ENCODE measurements around the gene SETD3. TPM values are rescaled to one million over a fixed set of nuclear protein-coding genes. Genes with fewer than 3 reads are reported as not detected.

The SETD3 gene
- total and polyA plus RNA-seq, 2 of the 8 experiments (the other 6 are each of a cell fraction or from before 2014, with no cell fraction given): 24.0 to 64.0 TPM

GRCh38 chr14:99419905-99420304 is 60.8 kb downstream of the SETD3 start:
- H2BK120ac ChIP-seq (replicated peaks; ENCODE audit: low read depth, low read length): no peak overlapping the region
- DNase-seq (ENCODE audit: low read depth in 1 of 2, low spot score in 2 of 2) (no peak), FAIRE-seq (no peak)
- H3K36me3 ChIP-seq (ENCODE audit: control insufficient read depth in 2 of 4, insufficient read depth in 4 of 4, low read length in 3 of 4): no peaks in the 10 kb centered on the region
- H3K4me2 ChIP-seq (ENCODE audit: insufficient read depth in 1 of 2, low read depth in 2 of 2, low read length in 2 of 2): no peak overlapping the region; a peak in 1 of 4 replicates
- H3K18ac ChIP-seq (ENCODE audit: extremely low read depth, low read length): no peak overlapping the region
- H3K56ac ChIP-seq (replicated peaks; ENCODE audit: insufficient read length, low read depth, low read length): no peak overlapping the region
- no peaks in the 10 kb centered on the region for H3K27me3 ChIP-seq (replicated peaks in 1 of 4; ENCODE audit: control insufficient read depth in 3 of 4, extremely low read depth in 1 of 4, insufficient read depth in 3 of 4, low read length in 3 of 4)
- H2BK12ac ChIP-seq (ENCODE audit: low read depth, low read length): no peak overlapping the region
- H3K4ac ChIP-seq (replicated peaks; ENCODE audit: insufficient read length, low read depth, low read length): no peak overlapping the region
- no peak overlapping the region for H4K91ac ChIP-seq (replicated peaks; ENCODE audit: insufficient read length, low read length)
- peak overlapping the region; percentile 46; the same call in 1 of the 2 replicates for H2BK5ac ChIP-seq (ENCODE audit: low read depth, low read length)
- no peak overlapping the region for H4K8ac ChIP-seq (ENCODE audit: extremely low read depth, insufficient read depth, low read length)
- H3K9ac ChIP-seq (replicated peaks in 1 of 4; ENCODE audit: extremely low read depth in 1 of 4, low read depth in 3 of 4, low read length in 3 of 4): no peak overlapping the region
- H3K14ac ChIP-seq (ENCODE audit: insufficient read length): no peak overlapping the region
- peaks cover 0 to 9% of the 10 kb centered on the region in 2 experiments; a peak in 1 of 4 replicates for H3K79me2 ChIP-seq (ENCODE audit: control insufficient read depth in 1 of 2, insufficient read depth in 2 of 2, low read length in 2 of 2)
- no peak overlapping the region for H2BK20ac ChIP-seq (ENCODE audit: low read length)
- H3K23me2 ChIP-seq (ENCODE audit: low read depth, low read length): no peaks in the 10 kb centered on the region
- peaks cover 0 to 1% of the 10 kb centered on the region in 2 experiments for H4K20me1 ChIP-seq (replicated peaks in 1 of 2; ENCODE audit: control insufficient read depth in 1 of 2, insufficient read depth in 2 of 2, low read length in 2 of 2)
- H4K5ac ChIP-seq (ENCODE audit: insufficient read length, low read depth, low read length): no peak overlapping the region
- H3K9me3 ChIP-seq (ENCODE audit: insufficient read depth in 2 of 2, low read depth in 1 of 2, low read length in 1 of 2): no peaks in the 10 kb centered on the region
- 93% methylated on average over 4 of the region's 4 CpGs; no CpG with 5 or more reads in 1 of the 2 experiments for WGBS, 2 experiments (ENCODE audit: extremely low coverage in 1 of 2, insufficient coverage in 1 of 2, insufficient read length in 1 of 2, insufficient replicate concordance in 2 of 2, low coverage in 1 of 2, low lambda C conversion rate in 2 of 2, missing lambda C conversion rate in 1 of 2)
- no peak overlapping the region for H2AFZ ChIP-seq (ENCODE audit: low read length)
- no peak overlapping the region for H3K27ac ChIP-seq (ENCODE audit: low read depth, low read length)
- peaks cover under 1 to 17% (median 5%) of the 10 kb centered on the region in 4 experiments; a peak in 4 of 7 replicates for H3K4me1 ChIP-seq (replicated peaks in 1 of 4; ENCODE audit: control insufficient read depth in 3 of 4, insufficient read depth in 4 of 4, low read length in 3 of 4)
- H3K79me1 ChIP-seq (ENCODE audit: low read depth, low read length): no peaks in the 10 kb centered on the region
- no peak overlapping the region for H2BK15ac ChIP-seq (ENCODE audit: low read length)
- TF ChIP-seq SAP30 (IDR thresholded peaks at IDR 0.05; ENCODE audit: insufficient read depth, insufficient replicate concordance, low read length) (no peak), KDM1A (IDR thresholded peaks at IDR 0.05; ENCODE audit: borderline replicate concordance, low read length) (no peak), GTF2F1 (IDR thresholded peaks at IDR 0.05; ENCODE audit: borderline replicate concordance, low read depth, low read length) (no peak), TBP (IDR thresholded peaks at IDR 0.05; ENCODE audit: low read depth, low read length) (no peak)
- H3K4me3 ChIP-seq (ENCODE audit: extremely low read depth in 1 of 4, insufficient read depth in 2 of 4, low read depth in 3 of 4, low read length in 4 of 4): no peak overlapping the region
- ChIA-PET POLR2A (ENCODE audit: partially characterized antibody) (interaction anchor here (0.8 kb wide), 1 partner anchor 8 kb away, joined by 3 read pairs; no protein-coding TSS in a partner anchor), CTCF (ENCODE audit: partially characterized antibody) (interaction anchor here (0.5 to 15.0 kb wide), 6 partner anchors 10 to 31 kb away, joined by 3 to 447 read pairs (median 3); no protein-coding TSS in a partner anchor)
- H3K23ac ChIP-seq (ENCODE audit: insufficient read length): no peak overlapping the region
- H2AK5ac ChIP-seq (ENCODE audit: low read depth, low read length): no peak overlapping the region

Measured in H1 (cell line).